H9 (cell line): Measurements from ENCODE around the gene CALN1. TPM values are rescaled to one million over a fixed set of nuclear protein-coding genes. Genes with fewer than 3 reads are reported as not detected.

Experiments
- DNase-seq: peaks from one replicate; pipeline ENCODE4 v3.0.0-alpha.2; 2017
- H2AFZ ChIP-seq: one replicate; pipeline ENCODE4 v1.6.1; 2013; ENCODE audit warnings: mild to moderate bottlenecking, low read length, control low read depth, moderate library complexity
- H2AK5ac ChIP-seq: 2 replicates; pipeline ENCODE4 v1.6.1; 2013; ENCODE audit warnings: low read length, control low read depth, mixed read lengths; ENCODE audit not compliant: insufficient read length
- H2BK120ac ChIP-seq: one replicate; pipeline ENCODE4 v1.6.1; 2013; ENCODE audit warnings: low read depth, mild to moderate bottlenecking, low read length, control low read depth, inconsistent platforms; ENCODE audit not compliant: poor library complexity, severe bottlenecking
- H2BK12ac ChIP-seq: 2 replicates; pipeline ENCODE4 v1.6.1; 2013; ENCODE audit warnings: low read length, control low read depth, mixed read lengths, low read depth; ENCODE audit not compliant: insufficient read length
- H2BK15ac ChIP-seq: 2 replicates; pipeline ENCODE4 v1.6.1; 2013; ENCODE audit warnings: low read depth, low read length, control low read depth
- H2BK20ac ChIP-seq: one replicate; pipeline ENCODE4 v1.6.1; 2013; ENCODE audit warnings: low read depth, mild to moderate bottlenecking, low read length, control low read depth, inconsistent platforms; ENCODE audit not compliant: poor library complexity, severe bottlenecking
- H2BK5ac ChIP-seq: 2 replicates; pipeline ENCODE4 v1.6.1; 2013; ENCODE audit warnings: low read length, control low read depth, mixed read lengths; ENCODE audit not compliant: insufficient read length
- H3K14ac ChIP-seq: 2 replicates; pipeline ENCODE4 v1.6.1; 2013; ENCODE audit warnings: low read length, control low read depth; ENCODE audit not compliant: insufficient read depth
- H3K18ac ChIP-seq: 2 replicates; pipeline ENCODE4 v1.6.1; 2013; ENCODE audit warnings: low read depth, mild to moderate bottlenecking, mixed read lengths, low read length, control low read depth; ENCODE audit not compliant: insufficient read length
- H3K23ac ChIP-seq: 2 replicates; pipeline ENCODE4 v1.6.1; 2013; ENCODE audit warnings: low read length, control low read depth, mixed read lengths, low read depth; ENCODE audit not compliant: insufficient read length
- H3K23me2 ChIP-seq: 2 replicates; pipeline ENCODE4 v1.6.1; 2013; ENCODE audit warnings: low read depth, mild to moderate bottlenecking, mixed read lengths, low read length, control low read depth; ENCODE audit not compliant: insufficient read length, poor library complexity, severe bottlenecking
- H3K27ac ChIP-seq: 2 replicates; pipeline ENCODE4 v1.5.1; 2013; ENCODE audit warnings: low read length, control low read depth, mixed read lengths, low read depth; ENCODE audit not compliant: insufficient read length
- H3K27me3 ChIP-seq: 2 replicates; pipeline ENCODE4 v1.6.1; 2013; ENCODE audit warnings: low read length, control low read depth, inconsistent platforms; ENCODE audit not compliant: insufficient read depth
- H3K4ac ChIP-seq: 2 replicates; pipeline ENCODE4 v1.6.1; 2013; ENCODE audit warnings: low read depth, mild to moderate bottlenecking, control low read depth, inconsistent platforms, low read length, moderate library complexity
- H3K4me1 ChIP-seq: 2 replicates; pipeline ENCODE4 v1.6.1; 2013; ENCODE audit warnings: low read length, control low read depth, inconsistent platforms; ENCODE audit not compliant: insufficient read depth
- H3K4me2 ChIP-seq: 2 replicates; pipeline ENCODE4 v1.6.1; 2013; ENCODE audit warnings: low read length, control low read depth, mixed read lengths; ENCODE audit not compliant: insufficient read length, insufficient read depth
- H3K56ac ChIP-seq: 2 replicates; pipeline ENCODE4 v1.6.1; 2013; ENCODE audit warnings: low read depth, mild to moderate bottlenecking, mixed read lengths, low read length, control low read depth; ENCODE audit not compliant: insufficient read length
- H3K79me1 ChIP-seq: 2 replicates; pipeline ENCODE4 v1.6.1; 2013; ENCODE audit warnings: low read depth, mild to moderate bottlenecking, moderate library complexity, low read length, control low read depth, inconsistent platforms; ENCODE audit not compliant: insufficient read depth, poor library complexity, severe bottlenecking
- H3K79me2 ChIP-seq: 2 replicates; pipeline ENCODE4 v1.6.1; 2013; ENCODE audit warnings: low read length, control low read depth, inconsistent platforms; ENCODE audit not compliant: insufficient read depth
- H3K9ac ChIP-seq: 2 replicates; pipeline ENCODE4 v1.6.1; 2013; ENCODE audit warnings: low read length, control low read depth, mixed read lengths; ENCODE audit not compliant: insufficient read length; ENCODE audit errors: extremely low read depth
- H3K9me3 ChIP-seq: one replicate; pipeline ENCODE4 v1.6.1; 2013; ENCODE audit warnings: low read depth, low read length, inconsistent platforms; ENCODE audit not compliant: control insufficient read depth
- H3T11ph ChIP-seq: one replicate; pipeline ENCODE4 v1.6.1; 2013; ENCODE audit warnings: mild to moderate bottlenecking, low read length, control low read depth, inconsistent platforms
- H4K20me1 ChIP-seq: one replicate; pipeline ENCODE4 v1.6.1; 2013; ENCODE audit not compliant: control insufficient read depth, insufficient read length, insufficient read depth
- H4K5ac ChIP-seq: 2 replicates; pipeline ENCODE4 v1.6.1; 2013; ENCODE audit warnings: low read depth, mild to moderate bottlenecking, mixed read lengths, low read length, control low read depth; ENCODE audit not compliant: insufficient read length
- H4K8ac ChIP-seq: replicated peaks from 2 replicates; pipeline ENCODE4 v1.6.1; 2013; ENCODE audit warnings: low read length, control low read depth, mixed read lengths, low read depth; ENCODE audit not compliant: insufficient read length
- H4K91ac ChIP-seq: 2 replicates; pipeline ENCODE4 v1.6.1; 2013; ENCODE audit warnings: low read depth, mild to moderate bottlenecking, moderate library complexity, mixed read lengths, low read length, control low read depth; ENCODE audit not compliant: insufficient read length
- H3K27ac Mint-ChIP-seq, 3 experiments: 2 replicates in 2 of 3; 3 replicates in 1 of 3; pipeline ENCODE4 v1.8.0; 2020 to 2021; ENCODE audit warnings: mixed read lengths in 3 of 3, mild to moderate bottlenecking in 1 of 3, moderate library complexity in 1 of 3
- H3K27me3 Mint-ChIP-seq: 2 replicates; pipeline ENCODE4 v1.8.0; 2021; ENCODE audit warnings: low read depth, mild to moderate bottlenecking, moderate library complexity, mixed read lengths
- H3K36me3 Mint-ChIP-seq, 3 experiments: 2 replicates in 2 of 3; 3 replicates in 1 of 3; pipeline ENCODE4 v1.8.0; 2020 to 2021; ENCODE audit warnings: low read depth in 3 of 3, mixed read lengths in 3 of 3; ENCODE audit not compliant: insufficient read depth in 1 of 3
- H3K4me1 Mint-ChIP-seq, 2 experiments: 2 replicates each; pipeline ENCODE4 v1.8.0; 2020; ENCODE audit warnings: mixed read lengths in 2 of 2
- H3K4me3 Mint-ChIP-seq, 2 experiments: 2 replicates in 1 of 2; 3 replicates in 1 of 2; pipeline ENCODE4 v1.8.0; 2020 to 2021; ENCODE audit warnings: mild to moderate bottlenecking in 2 of 2, mixed read lengths in 2 of 2, moderate library complexity in 1 of 2
- H3K9me3 Mint-ChIP-seq, 2 experiments: 2 replicates in 1 of 2; 3 replicates in 1 of 2; pipeline ENCODE4 v1.8.0; 2020; ENCODE audit warnings: mild to moderate bottlenecking in 2 of 2, mixed read lengths in 2 of 2, moderate library complexity in 1 of 2
- WGBS: extraction: QIAGEN DNeasy Blood & Tissue Kit; methylation state at CpG from one replicate; pipeline ENCODE4 v1.1.7; 2013; ENCODE audit warnings: missing lambda C conversion rate, low lambda C conversion rate, mixed read lengths; ENCODE audit not compliant: insufficient read length; ENCODE audit errors: extremely low coverage; 5-methylcytosine and 5-hydroxymethylcytosine counted together
- total RNA-seq: library from RNA; stranded (reverse); gene quantifications from 2 replicates; pipeline ENCODE4 v1.2.1, GENCODE V29; 2021
- TF ChIP-seq, protein P1 (sequence below): fragments of 200-600 bp; sonication (generic); conservative IDR thresholded peaks from 3 replicates; pipeline ENCODE4 v1.8.0; 2021; ENCODE audit warnings: antibody characterized with exemption, mild to moderate bottlenecking

CALN1 gene
- total RNA-seq, 1 experiment from 2014 or later: 2.8 TPM

DNA sequence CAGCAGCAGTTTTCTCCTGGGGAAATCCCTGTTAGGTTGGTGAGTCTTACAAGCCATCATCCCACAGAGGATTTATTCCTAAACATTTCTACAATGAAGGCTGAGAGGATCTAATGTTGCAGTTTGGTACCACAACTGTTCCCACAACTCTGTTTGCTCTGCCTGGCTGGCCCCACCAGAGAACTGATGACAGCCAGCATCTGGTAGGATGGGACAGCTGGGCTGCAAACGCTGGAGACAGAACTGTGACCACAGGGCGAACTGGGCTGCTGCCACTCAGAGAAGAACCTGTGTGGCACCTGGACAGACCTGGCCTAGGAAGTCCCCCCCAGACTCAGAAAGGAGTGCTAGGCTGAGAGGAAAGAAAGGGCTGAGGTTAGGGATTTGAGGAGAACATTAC is 94.8 kb downstream of the CALN1 start:
- Histone ChIP-seq H3K27ac (no peak overlapping the region), H3K4me2 (no peak overlapping the region), H2BK5ac (no peak overlapping the region), H3K79me1 (no peaks in the 10 kb centered on the region), H2BK15ac (no peak overlapping the region), H2AFZ (no peak overlapping the region), H3K4me1 (no peaks in the 10 kb centered on the region), H4K5ac (no peak overlapping the region), H4K20me1 (no peaks in the 10 kb centered on the region), H3K18ac (no peak overlapping the region), H4K91ac (no peak overlapping the region), H2BK12ac (no peak overlapping the region), H3K23ac (no peak overlapping the region), H2BK20ac (no peak overlapping the region), H3K4ac (no peak overlapping the region), H2BK120ac (no peak overlapping the region), H3K27me3 (no peaks in the 10 kb centered on the region), H3T11ph (no peak overlapping the region), H3K23me2 (no peaks in the 10 kb centered on the region), H3K14ac (no peak overlapping the region), H3K9ac (no peak overlapping the region), H4K8ac (no peak overlapping the region), H2AK5ac (no peak overlapping the region), H3K9me3 (no peaks in the 10 kb centered on the region), H3K56ac (no peak overlapping the region), H3K79me2 (no peaks in the 10 kb centered on the region)
- WGBS: no CpG with 5 or more reads among the region's 2 CpGs
- H3K27ac Mint-ChIP-seq: peak overlapping the region in 1 of 3 experiments; percentile 46; a peak in 2 of 7 replicates
- TF ChIP-seq, protein P1, sequence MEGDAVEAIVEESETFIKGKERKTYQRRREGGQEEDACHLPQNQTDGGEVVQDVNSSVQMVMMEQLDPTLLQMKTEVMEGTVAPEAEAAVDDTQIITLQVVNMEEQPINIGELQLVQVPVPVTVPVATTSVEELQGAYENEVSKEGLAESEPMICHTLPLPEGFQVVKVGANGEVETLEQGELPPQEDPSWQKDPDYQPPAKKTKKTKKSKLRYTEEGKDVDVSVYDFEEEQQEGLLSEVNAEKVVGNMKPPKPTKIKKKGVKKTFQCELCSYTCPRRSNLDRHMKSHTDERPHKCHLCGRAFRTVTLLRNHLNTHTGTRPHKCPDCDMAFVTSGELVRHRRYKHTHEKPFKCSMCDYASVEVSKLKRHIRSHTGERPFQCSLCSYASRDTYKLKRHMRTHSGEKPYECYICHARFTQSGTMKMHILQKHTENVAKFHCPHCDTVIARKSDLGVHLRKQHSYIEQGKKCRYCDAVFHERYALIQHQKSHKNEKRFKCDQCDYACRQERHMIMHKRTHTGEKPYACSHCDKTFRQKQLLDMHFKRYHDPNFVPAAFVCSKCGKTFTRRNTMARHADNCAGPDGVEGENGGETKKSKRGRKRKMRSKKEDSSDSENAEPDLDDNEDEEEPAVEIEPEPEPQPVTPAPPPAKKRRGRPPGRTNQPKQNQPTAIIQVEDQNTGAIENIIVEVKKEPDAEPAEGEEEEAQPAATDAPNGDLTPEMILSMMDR: no peak
- H3K4me3 Mint-ChIP-seq: no peak overlapping the region
- H3K27me3 Mint-ChIP-seq: no peaks in the 10 kb centered on the region; the same call in 1 of the 2 replicates
- no peak for DNase-seq
- peaks cover 0 to 8% of the 10 kb centered on the region in 2 experiments; a peak in 2 of 4 replicates for H3K4me1 Mint-ChIP-seq
- peaks cover 0 to 8% (median 5%) of the 10 kb centered on the region in 3 experiments; a peak in 3 of 7 replicates for H3K36me3 Mint-ChIP-seq
- peaks cover 0 to 2% of the 10 kb centered on the region in 2 experiments; a peak in 2 of 5 replicates for H3K9me3 Mint-ChIP-seq
